ENCODE results near the gene CERT1.

The CERT1 gene

DNA sequence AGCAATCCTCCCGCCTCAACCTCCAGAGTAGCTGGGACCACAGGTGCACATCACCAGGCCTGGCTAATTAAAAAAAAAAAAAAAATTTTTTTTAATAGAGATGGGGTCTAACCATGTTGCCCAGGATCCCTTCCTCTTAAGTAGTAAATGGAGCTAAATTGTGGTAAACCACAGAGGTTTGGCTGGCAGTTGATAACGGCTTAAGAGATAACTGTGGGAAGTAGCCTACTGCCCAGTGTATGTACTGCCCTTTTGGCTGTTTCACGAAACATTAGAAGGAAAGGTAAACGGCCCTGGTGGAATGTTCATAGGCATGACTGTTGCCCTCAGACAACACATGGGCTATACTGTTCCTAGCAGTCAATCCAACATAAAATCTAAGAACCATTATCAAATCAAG is 130.0 kb downstream of the CERT1 start:
- no peaks in the 10 kb centered on the region for H3K4me1 Mint-ChIP-seq
- no peak overlapping the region for H3K27ac Mint-ChIP-seq
- H3K9me3 Mint-ChIP-seq = no peaks in the 10 kb centered on the region
- H3K36me3 Mint-ChIP-seq (ENCODE audit: low read depth) = peaks cover 49% of the 10 kb centered on the region
- no peak overlapping the region for H3K4me3 Mint-ChIP-seq
- TF ChIP-seq, protein P1, sequence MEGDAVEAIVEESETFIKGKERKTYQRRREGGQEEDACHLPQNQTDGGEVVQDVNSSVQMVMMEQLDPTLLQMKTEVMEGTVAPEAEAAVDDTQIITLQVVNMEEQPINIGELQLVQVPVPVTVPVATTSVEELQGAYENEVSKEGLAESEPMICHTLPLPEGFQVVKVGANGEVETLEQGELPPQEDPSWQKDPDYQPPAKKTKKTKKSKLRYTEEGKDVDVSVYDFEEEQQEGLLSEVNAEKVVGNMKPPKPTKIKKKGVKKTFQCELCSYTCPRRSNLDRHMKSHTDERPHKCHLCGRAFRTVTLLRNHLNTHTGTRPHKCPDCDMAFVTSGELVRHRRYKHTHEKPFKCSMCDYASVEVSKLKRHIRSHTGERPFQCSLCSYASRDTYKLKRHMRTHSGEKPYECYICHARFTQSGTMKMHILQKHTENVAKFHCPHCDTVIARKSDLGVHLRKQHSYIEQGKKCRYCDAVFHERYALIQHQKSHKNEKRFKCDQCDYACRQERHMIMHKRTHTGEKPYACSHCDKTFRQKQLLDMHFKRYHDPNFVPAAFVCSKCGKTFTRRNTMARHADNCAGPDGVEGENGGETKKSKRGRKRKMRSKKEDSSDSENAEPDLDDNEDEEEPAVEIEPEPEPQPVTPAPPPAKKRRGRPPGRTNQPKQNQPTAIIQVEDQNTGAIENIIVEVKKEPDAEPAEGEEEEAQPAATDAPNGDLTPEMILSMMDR (IDR thresholded peaks at IDR 0.05; ENCODE audit: unreplicated experiment in 3 of 3) = no peak
- H3K27me3 Mint-ChIP-seq (ENCODE audit: low read depth) = no peaks in the 10 kb centered on the region

DNA sequence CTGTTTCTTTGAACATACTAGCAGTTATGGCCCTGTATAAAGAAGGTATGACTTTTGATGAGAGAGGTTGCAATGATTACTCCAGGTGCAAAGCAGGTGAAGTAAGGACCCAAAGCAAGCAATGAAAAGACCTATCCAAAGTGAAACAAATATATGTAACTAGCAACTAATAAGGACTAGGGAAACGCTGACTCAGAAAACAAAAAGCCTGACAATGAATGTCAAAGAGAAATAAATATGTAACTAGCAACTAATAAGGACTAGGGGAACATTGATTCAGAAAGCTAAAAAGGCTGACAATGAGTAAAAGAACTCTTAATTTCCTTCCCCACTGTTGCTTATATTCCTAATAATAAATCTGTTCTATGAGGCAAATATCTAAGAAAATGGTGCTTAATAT is 131.3 kb downstream of the CERT1 start:
- Mint-ChIP-seq H3K4me1 (peaks cover 5% of the 10 kb centered on the region), H3K27me3 (ENCODE audit: low read depth) (no peaks in the 10 kb centered on the region), H3K36me3 (ENCODE audit: low read depth) (peaks cover 55% of the 10 kb centered on the region), H3K27ac (no peak overlapping the region), H3K9me3 (no peaks in the 10 kb centered on the region), H3K4me3 (no peak overlapping the region)
- TF ChIP-seq, protein P1 (IDR thresholded peaks at IDR 0.05; ENCODE audit: unreplicated experiment in 3 of 3) = no peak

DNA sequence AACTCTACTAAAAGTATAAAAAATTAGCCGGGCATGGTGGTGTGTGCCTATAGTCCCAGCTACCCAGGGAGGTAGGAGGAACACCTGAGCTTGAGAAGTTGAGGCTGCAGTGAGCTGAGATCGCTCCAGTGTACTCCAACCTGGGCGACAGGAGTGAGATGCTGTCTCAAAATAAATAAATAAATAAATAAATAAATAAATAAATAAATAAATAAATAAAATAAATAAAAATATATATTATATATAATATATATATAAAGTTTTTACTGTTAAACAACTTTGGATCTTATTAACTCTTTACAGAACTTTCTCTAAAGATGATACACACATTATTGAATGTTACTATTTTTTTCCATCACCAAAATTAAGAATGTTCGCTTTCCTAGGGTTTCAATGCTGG is 136.0 kb downstream of the CERT1 start:
- Mint-ChIP-seq H3K27ac (no peak overlapping the region), H3K27me3 (ENCODE audit: low read depth) (no peaks in the 10 kb centered on the region), H3K4me1 (peaks cover 13% of the 10 kb centered on the region), H3K9me3 (no peaks in the 10 kb centered on the region), H3K36me3 (ENCODE audit: low read depth) (peaks cover 39% of the 10 kb centered on the region), H3K4me3 (no peak overlapping the region)
- TF ChIP-seq, protein P1 (IDR thresholded peaks at IDR 0.05; ENCODE audit: unreplicated experiment in 3 of 3) = no peak

DNA sequence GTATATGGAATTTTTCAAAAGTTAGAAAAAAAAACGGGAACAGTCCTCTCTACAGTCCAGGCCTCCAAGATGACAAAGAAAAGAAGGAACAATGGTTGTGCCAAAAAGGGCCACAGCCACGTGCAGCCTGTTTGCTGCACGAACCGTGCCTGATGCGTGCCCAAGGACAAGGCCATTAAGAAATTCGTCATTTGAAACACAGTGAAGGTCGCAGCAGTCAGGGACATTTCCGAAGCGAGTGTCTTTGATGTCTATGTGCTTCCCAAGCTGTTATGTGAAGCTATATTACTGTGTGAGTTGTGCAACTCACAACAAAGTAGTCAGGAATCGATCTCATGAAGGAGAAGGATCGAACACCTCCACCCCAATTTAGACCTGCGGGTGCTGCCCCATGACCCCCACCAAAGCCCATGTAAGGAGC is 137.0 kb downstream of the CERT1 start:
- TF ChIP-seq, protein P1 (IDR thresholded peaks at IDR 0.05; ENCODE audit: unreplicated experiment in 3 of 3) = no peak
- Mint-ChIP-seq H3K4me1 (peaks cover 13% of the 10 kb centered on the region), H3K36me3 (ENCODE audit: low read depth) (peaks cover 35% of the 10 kb centered on the region), H3K27me3 (ENCODE audit: low read depth) (no peaks in the 10 kb centered on the region), H3K9me3 (no peaks in the 10 kb centered on the region), H3K4me3 (no peak overlapping the region), H3K27ac (peak overlapping the region; percentile 31 to 72 (median 51))

DNA sequence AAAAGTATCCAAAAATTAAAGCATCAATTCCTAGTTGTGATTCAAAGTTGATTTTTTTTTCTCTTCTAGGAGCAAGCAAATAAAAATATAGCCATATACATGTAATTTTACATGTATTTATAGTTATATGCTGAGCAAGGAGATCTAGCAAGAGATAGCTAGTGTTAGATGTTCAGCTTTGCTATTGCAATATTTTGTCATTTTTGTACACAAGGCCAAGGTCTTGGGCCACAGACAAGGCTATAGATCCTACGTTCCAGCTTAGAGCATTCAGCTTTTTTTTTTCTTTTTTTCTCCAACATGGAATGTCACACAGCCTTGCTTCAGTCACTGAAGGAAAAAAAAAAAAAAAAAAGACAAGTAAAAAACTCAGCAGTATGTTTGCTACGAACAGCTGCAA is 137.6 kb downstream of the CERT1 start:
- H3K27ac Mint-ChIP-seq = peak overlapping the region in 2 of 3 experiments; percentile 31 to 51
- H3K4me3 Mint-ChIP-seq = no peak overlapping the region
- no peaks in the 10 kb centered on the region for H3K9me3 Mint-ChIP-seq
- peaks cover 29% of the 10 kb centered on the region for H3K36me3 Mint-ChIP-seq (ENCODE audit: low read depth)
- peaks cover 13% of the 10 kb centered on the region for H3K4me1 Mint-ChIP-seq
- no peaks in the 10 kb centered on the region for H3K27me3 Mint-ChIP-seq (ENCODE audit: low read depth)
- TF ChIP-seq, protein P1 (IDR thresholded peaks at IDR 0.05; ENCODE audit: unreplicated experiment in 3 of 3) = no peak

DNA sequence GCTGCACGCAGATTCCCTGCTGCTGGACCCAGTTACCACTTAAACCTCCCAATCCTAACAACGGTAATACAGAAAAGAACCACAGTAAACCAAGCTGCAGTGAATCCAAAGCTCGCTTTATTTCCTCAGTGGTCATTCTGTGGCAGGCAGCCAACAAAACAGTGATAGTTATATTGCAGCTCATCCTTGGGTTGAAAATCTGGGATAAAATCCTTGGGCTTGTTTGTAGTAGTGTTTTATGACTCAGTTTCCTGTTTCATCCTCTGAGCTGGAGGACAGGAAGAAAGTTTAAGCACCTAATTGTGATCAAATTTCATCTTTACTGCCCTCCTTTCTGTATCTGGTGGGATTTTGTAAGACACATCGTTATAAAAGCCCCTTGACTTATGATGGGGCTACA is 143.0 kb downstream of the CERT1 start:
- TF ChIP-seq, protein P1 (IDR thresholded peaks at IDR 0.05; ENCODE audit: unreplicated experiment in 3 of 3) = no peak
- H3K4me3 Mint-ChIP-seq = no peak overlapping the region
- peaks cover 10% of the 10 kb centered on the region for H3K36me3 Mint-ChIP-seq (ENCODE audit: low read depth)
- peaks cover 4% of the 10 kb centered on the region for H3K4me1 Mint-ChIP-seq
- no peaks in the 10 kb centered on the region for H3K27me3 Mint-ChIP-seq (ENCODE audit: low read depth)
- no peaks in the 10 kb centered on the region for H3K9me3 Mint-ChIP-seq
- peak overlapping the region in 1 of 3 experiments; percentile 41 for H3K27ac Mint-ChIP-seq
